PC-3 (cell line): ENCODE data around the gene C9orf43. TPM values are rescaled to one million over a fixed set of nuclear protein-coding genes. Genes with fewer than 3 reads are reported as not detected.

Experiments used
- ATAC-seq: fragments of 200-7000 bp; cut with Tn5 transposase; 2 replicates; pipeline ENCODE4 v1.9.1; 2020; ENCODE audit warnings: mild to moderate bottlenecking, moderate library complexity
- BruUV-seq: library from RNA; stranded (reverse); fragments of 400-500 nt; replicated peaks from 2 replicates; lab custom pipeline; 2021; lab: Mats Ljungman, UMichigan
- CTCF ChIA-PET: fragments of 300-600 bp; sonication (Branson Sonifier 250); formaldehyde crosslinking; loops from one replicate; lab custom pipeline; 2022; ENCODE audit warnings: antibody characterized with exemption; lab: Charles Lee
- POLR2A ChIA-PET: fragments of 300-600 bp; sonication (Branson Sonifier 250); formaldehyde crosslinking; loops from one replicate; lab custom pipeline; 2022; ENCODE audit warnings: antibody characterized with exemption; ENCODE audit not compliant: unreplicated experiment; lab: Charles Lee
- DNase-seq: peaks from one replicate; pipeline ENCODE4 v3.0.0-alpha.2; 2015
- H2AFZ ChIP-seq: fragments of 300-600 bp; sonication (generic); 2 replicates; pipeline ENCODE4 v1.6.0; 2016; ENCODE audit warnings: antibody characterized with exemption, low read length
- H3F3A ChIP-seq: fragments of 300-600 bp; sonication (generic); one replicate; pipeline ENCODE4 v1.6.0; 2017; ENCODE audit warnings: antibody characterized with exemption, low read length, control low read depth, mild to moderate bottlenecking; ENCODE audit not compliant: unreplicated experiment
- H3K27ac ChIP-seq: fragments of 300-600 bp; sonication (generic); 2 replicates; pipeline ENCODE4 v1.5.1; 2016; ENCODE audit warnings: mild to moderate bottlenecking, low read length
- H3K27me3 ChIP-seq: fragments of 300-600 bp; sonication (generic); 2 replicates; pipeline ENCODE4 v1.6.1; 2016; ENCODE audit warnings: low read length, mixed read lengths
- H3K36me3 ChIP-seq: fragments of 300-600 bp; sonication (generic); 2 replicates; pipeline ENCODE4 v1.6.1; 2016; ENCODE audit warnings: low read depth, mixed run types, low read length, mixed read lengths
- H3K4me1 ChIP-seq: fragments of 300-600 bp; sonication (generic); 2 replicates; pipeline ENCODE4 v1.5.1; 2016; ENCODE audit warnings: low read length; ENCODE audit not compliant: insufficient read depth
- H3K4me2 ChIP-seq: fragments of 300-600 bp; sonication (generic); 2 replicates; pipeline ENCODE4 v1.6.0; 2016; ENCODE audit warnings: low read length
- H3K4me3 ChIP-seq: fragments of 300-600 bp; sonication (generic); 2 replicates; pipeline ENCODE4 v1.5.1; 2016; ENCODE audit warnings: mild to moderate bottlenecking, low read length, mixed read lengths
- H3K79me2 ChIP-seq: fragments of 300-600 bp; sonication (generic); 2 replicates; pipeline ENCODE4 v1.6.1; 2017; ENCODE audit warnings: low read length, mixed read lengths
- H3K9ac ChIP-seq: fragments of 300-600 bp; sonication (generic); 2 replicates; pipeline ENCODE4 v1.6.0; 2016; ENCODE audit warnings: mild to moderate bottlenecking, low read length
- H3K9me2 ChIP-seq: fragments of 300-600 bp; sonication (generic); replicated peaks from 2 replicates; pipeline ENCODE4 v1.6.1; 2016; ENCODE audit warnings: mixed run types, low read length, mixed read lengths
- H3K9me3 ChIP-seq: fragments of 300-600 bp; sonication (generic); 2 replicates; pipeline ENCODE4 v1.6.1; 2016; ENCODE audit warnings: low read length, mixed read lengths
- H4K20me1 ChIP-seq: fragments of 300-600 bp; sonication (generic); 2 replicates; pipeline ENCODE4 v1.6.1; 2016; ENCODE audit warnings: low read length, mixed read lengths
- EZH2 ChIP-seq: fragments of 300-600 bp; sonication (generic); IDR thresholded peaks from one replicate; pipeline ENCODE4 v1.6.1; 2017; ENCODE audit warnings: antibody characterized with exemption, mild to moderate bottlenecking, low read length; ENCODE audit not compliant: unreplicated experiment
- EZH2phosphoT487 ChIP-seq: fragments of 300-600 bp; sonication (generic); IDR thresholded peaks from 2 replicates; pipeline ENCODE4 v1.6.1; 2018; ENCODE audit warnings: mild to moderate bottlenecking, antibody characterized with exemption, low read length, borderline replicate concordance
- intact Hi-C: fragments of 100-400 bp; cut with micrococcal nuclease; formaldehyde crosslinking; loops from 2 replicates; pipeline ENCODE4 v1.9.0; 2023
- total RNA-seq: library from RNA; depleted of rRNA; stranded (reverse); fragments of >200 nt; gene quantifications from 2 replicates; pipeline ENCODE4 v1.2.3, GENCODE V29; 2014
- TF ChIP-seq, protein P1 (sequence below): fragments of 300-600 bp; sonication (generic); conservative IDR thresholded peaks from 2 replicates; pipeline ENCODE4 v1.5.1; 2017; ENCODE audit warnings: antibody characterized with exemption, low read depth, mild to moderate bottlenecking, low read length

Gene C9orf43
- total RNA-seq, 1 experiment from 2014 or later, result 0.29 TPM

DNA sequence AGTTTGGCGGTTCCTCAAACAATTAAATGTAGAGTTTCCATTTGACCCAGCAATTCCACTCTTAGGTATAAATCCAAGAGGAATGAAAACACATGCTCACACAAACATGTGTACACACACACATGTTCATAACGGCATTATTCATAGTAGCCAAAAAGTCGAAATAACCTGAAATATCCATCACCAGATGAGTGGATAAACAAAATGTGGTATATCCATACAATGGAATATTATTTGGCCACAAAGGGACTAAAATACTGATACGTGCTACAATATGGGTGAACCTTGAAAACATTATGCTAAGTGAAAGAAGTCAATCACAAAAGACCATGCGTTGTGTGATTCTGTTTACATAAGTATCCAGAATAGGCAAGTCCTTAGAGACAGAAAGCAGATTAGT is 61.7 kb downstream of the C9orf43 start:
- TF ChIP-seq EZH2 (no peak), EZH2phosphoT487 (no peak)
- TF ChIP-seq, protein P1, sequence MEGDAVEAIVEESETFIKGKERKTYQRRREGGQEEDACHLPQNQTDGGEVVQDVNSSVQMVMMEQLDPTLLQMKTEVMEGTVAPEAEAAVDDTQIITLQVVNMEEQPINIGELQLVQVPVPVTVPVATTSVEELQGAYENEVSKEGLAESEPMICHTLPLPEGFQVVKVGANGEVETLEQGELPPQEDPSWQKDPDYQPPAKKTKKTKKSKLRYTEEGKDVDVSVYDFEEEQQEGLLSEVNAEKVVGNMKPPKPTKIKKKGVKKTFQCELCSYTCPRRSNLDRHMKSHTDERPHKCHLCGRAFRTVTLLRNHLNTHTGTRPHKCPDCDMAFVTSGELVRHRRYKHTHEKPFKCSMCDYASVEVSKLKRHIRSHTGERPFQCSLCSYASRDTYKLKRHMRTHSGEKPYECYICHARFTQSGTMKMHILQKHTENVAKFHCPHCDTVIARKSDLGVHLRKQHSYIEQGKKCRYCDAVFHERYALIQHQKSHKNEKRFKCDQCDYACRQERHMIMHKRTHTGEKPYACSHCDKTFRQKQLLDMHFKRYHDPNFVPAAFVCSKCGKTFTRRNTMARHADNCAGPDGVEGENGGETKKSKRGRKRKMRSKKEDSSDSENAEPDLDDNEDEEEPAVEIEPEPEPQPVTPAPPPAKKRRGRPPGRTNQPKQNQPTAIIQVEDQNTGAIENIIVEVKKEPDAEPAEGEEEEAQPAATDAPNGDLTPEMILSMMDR, result no peak
- Histone ChIP-seq H3K4me3 (no peak overlapping the region), H3K36me3 (0 out of 2 replicates have a peak, but pooled peaks cover 1% of the 10 kb centered on the region), H3K79me2 (peaks cover 76% of the 10 kb centered on the region), H3K9me3 (no peaks in the 10 kb centered on the region), H3K4me1 (no peaks in the 10 kb centered on the region), H3K4me2 (no peak overlapping the region), H3K27ac (no peak overlapping the region), H4K20me1 (no peaks in the 10 kb centered on the region), H3K27me3 (no peaks in the 10 kb centered on the region), H3K9me2 (no peaks in the 10 kb centered on the region), H3F3A (no peaks in the 10 kb centered on the region), H2AFZ (no peak overlapping the region), H3K9ac (no peak overlapping the region)
- no peak for ATAC-seq
- ChIA-PET POLR2A (no interaction called here), CTCF (no interaction called here)
- no peak for DNase-seq
- intact Hi-C loops, result no loop called here
- no TSS peak for BruUV-seq

- CTCF ChIA-PET, result no interaction called here
- Histone ChIP-seq H3K9me3 (no peaks in the 10 kb centered on the region), H3K27me3 (no peaks in the 10 kb centered on the region), H3K9ac (no peak overlapping the region), H3K27ac (no peak overlapping the region), H3F3A (no peaks in the 10 kb centered on the region), H4K20me1 (no peaks in the 10 kb centered on the region), H3K4me1 (no peaks in the 10 kb centered on the region), H2AFZ (no peak overlapping the region), H3K36me3 (no peaks in the 10 kb centered on the region), H3K4me3 (no peak overlapping the region), H3K79me2 (peaks cover 57% of the 10 kb centered on the region), H3K4me2 (no peak overlapping the region), H3K9me2 (no peaks in the 10 kb centered on the region)
- POLR2A ChIA-PET, result no interaction called here
- ATAC-seq, result no peak
- DNase-seq, result no peak
- intact Hi-C loops, result no loop called here
- TF ChIP-seq, protein P1, result no peak
- no peak for TF ChIP-seq EZH2
- no peak for TF ChIP-seq EZH2phosphoT487
- BruUV-seq, result no TSS peak
Measured at GRCh38 chr9:113474360-113475028, 63.9 kb downstream of the C9orf43 start.

DNA sequence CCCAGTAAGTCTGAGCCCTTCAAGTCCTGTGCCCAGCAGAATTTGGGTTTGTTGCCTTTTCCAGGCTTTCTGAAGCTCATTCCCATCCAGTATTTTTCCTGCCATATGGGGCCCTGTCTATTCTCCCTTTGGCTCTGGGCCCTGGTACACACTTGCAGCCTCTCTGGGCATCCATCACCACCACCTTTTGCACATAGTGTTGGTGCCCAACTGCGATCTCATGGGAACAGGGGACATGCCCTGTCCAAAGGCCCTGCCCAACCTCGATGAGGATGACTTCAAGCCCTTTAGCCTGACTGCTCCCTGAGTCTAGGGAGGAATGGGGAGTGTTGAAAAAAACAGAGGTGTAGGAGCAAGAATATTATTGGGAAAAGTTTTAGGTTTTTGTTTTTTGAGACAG is 64.5 kb downstream of the C9orf43 start:
- H3K27ac ChIP-seq, result no peak overlapping the region
- H3K9ac ChIP-seq, result no peak overlapping the region
- H4K20me1 ChIP-seq, result no peaks in the 10 kb centered on the region
- no TSS peak for BruUV-seq
- no peaks in the 10 kb centered on the region for H3K4me1 ChIP-seq
- ChIA-PET CTCF (no interaction called here), POLR2A (no interaction called here)
- no peak for ATAC-seq
- H3K79me2 ChIP-seq, result peaks cover 55% of the 10 kb centered on the region
- no peak overlapping the region for H3K4me2 ChIP-seq
- no peaks in the 10 kb centered on the region for H3K9me3 ChIP-seq
- H3F3A ChIP-seq, result no peaks in the 10 kb centered on the region
- no peak for DNase-seq
- H2AFZ ChIP-seq, result no peak overlapping the region
- H3K36me3 ChIP-seq, result no peaks in the 10 kb centered on the region
- TF ChIP-seq EZH2 (no peak), EZH2phosphoT487 (no peak)
- TF ChIP-seq, protein P1, result no peak
- H3K4me3 ChIP-seq, result no peak overlapping the region
- no peaks in the 10 kb centered on the region for H3K9me2 ChIP-seq
- intact Hi-C loops, result no loop called here
- no peaks in the 10 kb centered on the region for H3K27me3 ChIP-seq
